Bronchial epithelial cell (primary cell): ENCODE results near the gene CD9. TPM values are rescaled to one million over a fixed set of nuclear protein-coding genes. Genes with fewer than 3 reads are reported as not detected.

Experiments used
- DNase-seq: peaks from one replicate; pipeline ENCODE4 v3.0.0-alpha.2; 2010; ENCODE audit warnings: low read depth
- FAIRE-seq: peaks from 2 replicates; lab custom pipeline; 2011; peaks lifted over from hg19 to GRCh38; lab: Jason Lieb, UNC
- H3K27me3 ChIP-seq: 2 replicates; pipeline ENCODE4 v1.5.1; 2011; ENCODE audit warnings: low read length; ENCODE audit not compliant: control insufficient read depth, insufficient read depth
- H3K36me3 ChIP-seq: 2 replicates; pipeline ENCODE4 v1.5.1; 2011; ENCODE audit warnings: low read length; ENCODE audit not compliant: control insufficient read depth, insufficient read depth
- H3K4me3 ChIP-seq: 2 replicates; pipeline ENCODE4 v1.5.1; 2011; ENCODE audit warnings: mild to moderate bottlenecking, low read depth, low read length, control low read depth
- CTCF ChIP-seq: IDR thresholded peaks from 2 replicates; pipeline ENCODE4 v1.5.1; 2011; ENCODE audit warnings: mild to moderate bottlenecking, moderate library complexity, low read length, control low read depth, inconsistent platforms; ENCODE audit not compliant: insufficient read depth, severe bottlenecking
- total RNA-seq: library from RNA; depleted of rRNA; stranded (reverse); fragments of >200 nt; gene quantifications from 2 replicates; pipeline ENCODE4 v1.2.1, GENCODE V29; 2014

Gene CD9
- total RNA-seq, 1 donor from 2014 or later = 634 TPM

GRCh38 chr12:6180268-6181051 is 19.7 kb upstream of the CD9 start:
- Histone ChIP-seq H3K36me3 (no peaks in the 10 kb centered on the region), H3K27me3 (no peaks in the 10 kb centered on the region), H3K4me3 (no peak overlapping the region)
- DNase-seq = peak; percentile 70
- no peak for FAIRE-seq
- TF ChIP-seq CTCF = no peak

DNA sequence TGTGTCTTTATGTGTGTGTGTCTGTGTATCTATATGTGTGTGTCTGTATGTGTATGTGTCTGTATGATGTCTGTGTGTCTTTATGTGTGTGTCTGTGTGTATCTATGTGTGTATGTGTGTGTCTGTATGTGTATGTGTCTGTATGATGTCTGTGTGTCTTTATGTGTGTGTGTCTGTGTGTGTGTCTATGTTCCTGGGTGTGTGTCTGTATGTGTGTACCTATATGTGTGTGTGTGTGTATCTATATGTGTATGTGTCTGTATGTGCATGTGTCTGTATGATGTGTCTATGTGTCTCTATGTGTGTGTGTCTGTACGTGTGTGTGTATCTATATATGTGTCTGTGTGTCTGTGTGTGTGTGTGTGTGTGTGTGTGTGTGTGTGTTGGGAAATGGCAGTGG is 19.0 kb upstream of the CD9 start:
- no peak for TF ChIP-seq CTCF
- H3K27me3 ChIP-seq = no peaks in the 10 kb centered on the region
- DNase-seq (no peak), FAIRE-seq (no peak)
- no peaks in the 10 kb centered on the region for H3K36me3 ChIP-seq
- no peak overlapping the region for H3K4me3 ChIP-seq

DNA sequence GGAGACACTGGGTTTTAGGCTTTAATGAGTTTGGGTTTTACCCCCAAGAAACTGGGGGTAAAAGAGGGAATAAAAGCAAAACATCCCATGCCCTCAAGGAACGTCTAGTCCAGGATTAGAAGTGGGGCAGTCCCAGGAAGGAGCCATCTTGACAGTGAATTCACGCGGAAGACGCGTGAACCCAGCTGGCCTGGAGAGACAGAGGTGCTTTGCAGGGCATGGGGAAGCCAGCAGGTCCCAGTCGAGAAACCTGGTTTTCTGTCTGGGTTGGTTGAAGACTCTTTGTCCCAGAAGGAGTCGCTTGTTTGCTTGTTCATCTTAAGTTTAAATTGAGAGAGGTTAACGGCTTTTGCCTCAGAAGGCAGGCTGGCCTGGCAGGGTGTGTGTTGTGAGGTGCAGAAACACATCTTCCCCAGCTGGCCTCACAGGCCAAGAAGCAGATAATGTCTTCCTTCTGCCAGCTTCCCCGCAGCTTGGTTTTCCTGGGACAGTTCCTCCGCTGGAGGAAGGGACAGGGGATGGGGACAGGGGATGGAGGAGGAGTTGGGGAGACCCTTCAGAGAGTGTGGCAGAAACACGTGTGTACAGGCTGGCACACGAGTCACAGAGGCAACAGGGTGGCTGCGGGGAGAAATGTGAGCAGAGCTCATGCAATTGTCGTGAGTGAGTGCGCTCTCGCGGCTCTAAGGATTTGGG is 18.5 kb upstream of the CD9 start:
- FAIRE-seq = no peak
- no peak for DNase-seq
- Histone ChIP-seq H3K36me3 (no peaks in the 10 kb centered on the region), H3K27me3 (no peaks in the 10 kb centered on the region), H3K4me3 (no peak overlapping the region)
- no peak for TF ChIP-seq CTCF

- FAIRE-seq = no peak
- H3K36me3 ChIP-seq = no peaks in the 10 kb centered on the region
- no peak for TF ChIP-seq CTCF
- no peak overlapping the region for H3K4me3 ChIP-seq
- no peaks in the 10 kb centered on the region for H3K27me3 ChIP-seq
- peak; percentile 85 for DNase-seq
Observed at GRCh38 chr12:6182279-6182898, 17.8 kb upstream of the CD9 start.

DNA sequence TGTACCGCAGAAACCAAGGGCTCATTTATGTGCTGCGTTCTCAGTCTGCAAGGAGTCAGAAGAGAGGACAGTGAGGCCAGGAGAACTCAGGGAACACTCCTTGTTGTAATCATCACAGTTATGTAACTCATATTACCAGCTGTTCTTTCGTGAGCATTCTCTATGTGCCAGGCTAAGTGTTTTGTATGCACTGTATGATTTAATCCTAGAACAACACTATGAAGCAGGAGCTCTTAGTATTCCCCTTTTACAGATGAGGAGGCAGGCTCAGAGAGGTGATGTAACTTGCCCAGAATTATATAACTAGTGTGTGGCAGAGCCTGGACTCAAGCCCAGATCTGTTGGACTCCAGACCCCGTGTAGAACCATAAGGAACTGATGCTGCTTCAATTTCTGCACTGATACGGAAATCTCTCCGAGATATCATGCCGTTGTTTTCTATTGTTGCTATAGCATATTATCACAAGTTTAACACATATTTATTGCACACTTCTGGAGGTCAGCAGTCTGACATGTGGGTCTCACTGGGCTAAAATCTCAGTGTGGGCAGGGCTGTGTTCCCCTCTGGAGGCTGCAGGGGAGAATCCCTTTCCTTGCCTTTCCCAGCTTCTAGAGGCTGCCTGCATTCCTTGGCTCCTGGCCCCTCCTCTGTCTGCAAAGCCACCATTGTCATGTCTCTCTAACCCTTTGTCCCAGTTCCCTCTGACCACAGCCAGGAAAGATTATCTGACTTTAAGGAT is 16.3 kb upstream of the CD9 start:
- H3K27me3 ChIP-seq = no peaks in the 10 kb centered on the region
- DNase-seq (peak; percentile 78), FAIRE-seq (no peak)
- H3K4me3 ChIP-seq = no peak overlapping the region
- no peaks in the 10 kb centered on the region for H3K36me3 ChIP-seq
- no peak for TF ChIP-seq CTCF
